CD4-positive, alpha-beta T cell treated with Interleukin-4 for 4 hours (primary cell): Measurements from ENCODE around the gene ARCN1.

Source experiments
- DNase-seq: peaks from one replicate; pipeline ENCODE4 v3.0.0-alpha.2; 2020

Gene ARCN1

DNA sequence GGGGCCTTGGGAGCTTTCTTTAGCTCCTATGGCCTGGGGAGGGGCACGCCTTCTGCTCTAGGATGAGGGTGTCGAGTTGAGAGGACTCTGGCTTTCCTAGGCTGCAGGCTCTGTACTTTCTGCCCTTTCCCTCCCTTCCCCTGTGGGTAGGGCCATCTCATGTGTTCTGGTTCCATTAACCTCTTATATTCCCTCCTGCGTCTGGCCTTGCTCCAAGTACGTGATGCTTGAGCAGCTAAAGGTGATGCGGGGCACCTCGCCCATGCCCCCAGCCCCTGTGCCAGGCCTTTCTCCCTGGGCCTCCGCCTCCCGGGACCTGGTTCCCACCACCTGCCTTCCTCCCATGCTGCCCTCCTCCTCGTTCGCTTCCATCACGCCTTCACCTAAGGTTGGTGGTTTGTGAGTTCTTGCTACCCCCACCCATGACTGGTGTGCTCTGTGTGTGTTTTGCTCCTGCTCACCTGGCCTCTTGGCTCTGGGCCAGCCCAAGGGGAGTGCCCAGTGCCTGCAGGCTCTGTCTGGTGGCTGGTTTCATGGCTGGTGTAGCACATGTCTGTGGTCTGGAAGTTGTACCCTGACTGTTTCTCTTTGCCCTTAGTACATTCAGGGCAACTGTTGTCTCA is 69.3 kb downstream of the ARCN1 start:
- DNase-seq, result no peak

DNA sequence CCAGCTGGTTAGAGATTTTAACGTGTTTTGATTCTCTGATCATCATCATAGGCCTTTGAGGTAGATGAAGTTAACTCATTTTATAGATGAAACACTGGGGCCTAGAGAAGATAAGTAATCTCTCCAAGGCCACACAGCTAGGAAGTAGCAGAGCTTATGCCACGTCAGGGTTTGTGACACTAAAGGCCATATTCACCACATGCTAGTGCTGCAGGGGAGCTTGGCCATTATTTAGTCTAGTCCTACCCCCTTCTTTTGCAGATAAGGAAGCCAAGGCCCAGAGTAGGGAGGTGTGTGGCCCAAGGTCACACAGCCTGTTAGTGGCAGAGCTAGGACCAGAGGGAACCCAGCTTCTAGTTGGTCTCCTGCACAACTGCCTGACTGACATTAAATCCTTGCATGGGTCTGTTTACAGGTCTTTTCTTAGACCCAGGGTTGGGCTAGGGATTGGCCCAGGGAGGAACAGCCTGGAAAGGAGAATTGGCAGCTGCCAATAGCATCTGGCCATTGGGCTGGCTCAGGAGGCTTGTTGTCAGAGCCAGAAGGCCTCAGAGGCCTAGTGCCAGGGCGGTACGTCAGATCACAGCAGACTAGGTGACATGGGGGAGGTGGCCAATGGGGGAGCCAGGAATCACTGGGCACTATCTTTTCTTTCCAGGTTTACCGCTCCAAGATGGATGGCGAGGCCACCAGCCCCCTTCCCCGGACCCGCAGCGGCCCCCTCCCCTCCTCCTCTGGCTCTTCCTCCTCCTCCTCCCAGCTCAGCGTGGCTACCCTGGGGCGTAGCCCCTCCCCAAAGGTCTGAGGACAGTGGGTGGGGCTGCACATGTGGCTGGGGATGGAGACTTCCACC is 71.2 kb downstream of the ARCN1 start:
- no peak for DNase-seq

DNA sequence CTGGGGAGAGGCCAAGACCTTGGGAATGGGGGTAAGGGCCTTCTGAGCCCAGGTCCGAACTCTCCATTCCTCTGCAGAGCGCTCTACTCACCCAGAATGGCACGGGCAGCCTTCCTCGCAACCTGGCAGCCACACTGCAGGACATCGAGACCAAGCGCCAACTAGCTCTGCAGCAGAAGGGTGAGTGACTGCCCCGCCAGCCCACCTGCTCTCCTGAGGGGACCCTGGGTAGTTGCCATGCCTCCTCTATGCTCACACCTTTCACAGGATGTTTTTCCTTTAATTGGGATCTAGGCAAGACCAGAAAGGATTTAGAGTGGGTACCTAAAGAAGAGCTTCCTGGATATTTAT is 71.8 kb downstream of the ARCN1 start:
- no peak for DNase-seq

DNA sequence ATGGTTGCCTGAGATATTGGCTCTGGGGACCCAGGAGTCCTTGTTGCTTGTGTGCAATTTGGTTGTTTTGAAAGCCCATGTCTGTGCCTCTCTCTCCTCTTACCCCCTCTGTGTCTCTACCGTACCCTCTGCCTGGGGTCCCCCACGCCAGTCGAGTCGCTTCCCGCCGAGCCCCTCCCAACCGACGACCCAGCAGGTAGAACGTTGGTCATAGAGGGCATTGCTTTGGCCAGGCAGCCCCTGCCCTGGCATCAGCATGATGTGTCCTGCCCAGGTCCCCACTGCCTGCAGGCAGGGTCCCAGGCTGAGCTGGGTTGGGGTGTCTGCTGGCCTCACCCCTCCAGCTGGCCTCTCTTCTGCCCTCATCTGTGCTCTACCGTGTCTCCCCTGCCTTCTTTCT is 72.3 kb downstream of the ARCN1 start:
- no peak for DNase-seq

DNA sequence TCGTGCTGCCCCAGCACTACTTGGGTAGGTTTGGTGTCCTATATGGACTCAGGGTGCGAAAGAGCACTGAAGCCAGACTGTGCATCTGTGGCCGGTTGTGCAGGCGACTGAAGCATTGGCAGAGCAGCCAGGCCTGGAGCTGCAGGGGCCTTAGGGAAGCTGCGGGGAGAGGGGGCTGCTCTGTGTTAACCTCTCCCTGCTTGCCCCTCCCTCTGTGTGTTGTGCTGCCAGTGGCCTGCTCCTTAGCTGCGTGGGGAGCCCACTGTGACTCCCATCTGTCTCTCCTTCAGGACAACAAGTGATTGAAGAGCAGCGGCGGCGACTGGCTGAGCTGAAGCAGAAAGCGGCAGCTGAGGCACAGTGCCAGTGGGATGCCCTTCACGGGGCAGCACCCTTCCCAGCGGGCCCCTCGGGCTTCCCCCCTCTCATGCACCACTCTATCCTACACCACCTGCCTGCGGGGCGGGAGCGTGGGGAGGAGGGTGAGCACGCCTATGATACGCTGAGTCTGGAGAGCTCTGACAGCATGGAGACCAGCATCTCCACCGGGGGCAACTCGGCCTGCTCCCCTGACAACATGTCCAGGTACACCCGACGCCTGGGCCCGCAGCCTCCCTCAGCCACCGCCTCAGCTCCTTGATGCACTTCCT is 73.0 kb downstream of the ARCN1 start:
- DNase-seq, result no peak

DNA sequence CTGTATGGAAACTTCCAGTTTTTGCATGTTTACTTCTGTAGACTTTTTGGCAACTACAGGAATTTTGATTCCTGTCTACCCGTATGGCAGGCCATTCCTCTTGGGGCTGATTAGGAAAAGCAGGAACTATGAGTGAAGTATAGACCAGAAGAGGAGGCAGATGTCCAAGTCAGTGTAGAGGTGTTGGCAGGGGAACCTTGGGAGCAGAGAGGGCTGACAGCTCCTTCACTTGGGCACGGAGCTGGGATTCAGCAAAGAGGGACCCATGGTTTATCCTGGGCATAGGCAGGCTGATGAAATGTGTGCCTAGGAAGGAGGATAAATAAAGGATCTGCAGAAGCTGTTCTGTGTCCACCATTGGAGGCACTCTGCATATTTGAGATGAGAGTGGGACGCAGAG is 74.2 kb downstream of the ARCN1 start:
- DNase-seq, result no peak

DNA sequence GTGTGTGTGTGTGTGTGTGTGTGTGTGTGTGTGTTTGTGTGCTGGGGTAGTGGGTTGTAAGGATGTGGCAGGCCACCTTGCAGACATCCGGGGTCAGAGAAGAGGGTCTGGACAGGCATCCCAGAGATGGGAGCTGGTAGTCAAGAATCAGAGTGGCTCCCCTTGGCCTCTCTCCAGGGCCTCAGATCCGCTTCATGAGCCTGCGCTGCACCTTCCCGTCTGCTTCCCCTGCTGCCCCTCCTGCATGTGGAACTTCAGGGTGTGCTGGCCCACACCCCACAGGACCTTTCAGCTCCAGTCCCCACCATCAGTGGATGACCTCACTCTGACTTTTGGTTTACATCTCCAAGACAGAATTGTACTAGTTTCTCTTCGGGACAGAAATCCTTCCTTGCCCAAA is 76.1 kb downstream of the ARCN1 start:
- DNase-seq, result no peak

DNA sequence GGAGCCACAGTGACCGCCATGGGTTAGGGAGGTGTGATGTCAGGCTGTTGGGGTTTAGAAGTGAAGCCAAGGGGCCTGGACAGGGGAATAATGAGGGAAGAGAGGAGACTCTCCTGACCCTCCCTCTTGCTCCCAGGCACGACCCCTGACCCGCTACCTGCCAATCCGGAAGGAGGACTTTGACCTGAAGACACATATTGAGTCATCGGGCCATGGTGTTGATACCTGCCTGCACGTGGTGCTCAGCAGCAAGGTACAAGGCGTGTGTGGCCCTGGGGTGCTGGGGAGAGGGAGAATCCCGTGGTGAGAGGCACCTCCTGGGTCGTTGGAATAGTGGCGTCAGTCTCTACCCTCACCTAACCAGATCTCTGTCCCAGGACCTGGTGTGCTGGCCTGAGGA is 77.7 kb downstream of the ARCN1 start:
- DNase-seq, result no peak

DNA sequence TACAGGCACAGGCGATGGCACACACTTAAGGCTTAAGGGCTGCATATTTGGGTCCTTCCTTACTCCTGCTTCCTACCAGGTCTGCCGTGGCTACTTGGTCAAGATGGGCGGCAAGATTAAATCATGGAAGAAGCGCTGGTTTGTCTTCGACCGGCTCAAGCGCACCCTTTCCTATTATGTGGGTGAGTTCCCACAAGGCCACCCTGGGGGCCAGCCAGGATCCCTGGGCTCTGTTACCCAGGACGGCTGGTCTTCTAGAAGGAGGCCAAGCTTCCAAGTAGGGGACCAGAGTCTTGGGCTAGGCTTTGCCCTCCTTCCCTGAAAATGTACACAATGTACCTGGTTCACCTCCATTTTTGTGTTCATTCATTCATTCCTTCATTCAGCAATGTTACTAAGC is 78.2 kb downstream of the ARCN1 start:
- DNase-seq, result no peak

DNA sequence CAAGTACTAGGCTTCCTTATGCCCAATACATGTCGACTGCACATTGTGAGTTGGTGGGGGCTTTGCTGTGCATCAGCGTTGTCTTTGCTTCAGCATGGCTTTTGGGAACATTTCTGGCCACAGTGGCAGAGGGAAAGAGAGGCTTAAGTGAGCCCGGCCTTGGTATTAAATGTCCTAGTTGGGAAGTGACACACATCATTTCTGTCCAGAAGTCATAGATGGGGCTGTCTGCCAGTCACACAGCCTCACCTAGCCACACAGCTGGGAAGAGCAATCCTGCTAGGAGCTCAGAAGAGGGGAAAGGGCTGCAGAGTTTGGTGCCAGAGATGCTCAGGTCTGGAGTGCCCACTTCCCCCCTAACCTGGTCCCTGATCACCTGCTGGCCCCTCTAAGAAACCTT is 79.6 kb downstream of the ARCN1 start:
- no peak for DNase-seq
